ENCODE data around the gene BPIFB6. TPM values are rescaled to one million over a fixed set of nuclear protein-coding genes. Genes with fewer than 3 reads are reported as not detected.

BPIFB6 gene
- total RNA-seq, 1 donor from 2014 or later: not detected

DNA sequence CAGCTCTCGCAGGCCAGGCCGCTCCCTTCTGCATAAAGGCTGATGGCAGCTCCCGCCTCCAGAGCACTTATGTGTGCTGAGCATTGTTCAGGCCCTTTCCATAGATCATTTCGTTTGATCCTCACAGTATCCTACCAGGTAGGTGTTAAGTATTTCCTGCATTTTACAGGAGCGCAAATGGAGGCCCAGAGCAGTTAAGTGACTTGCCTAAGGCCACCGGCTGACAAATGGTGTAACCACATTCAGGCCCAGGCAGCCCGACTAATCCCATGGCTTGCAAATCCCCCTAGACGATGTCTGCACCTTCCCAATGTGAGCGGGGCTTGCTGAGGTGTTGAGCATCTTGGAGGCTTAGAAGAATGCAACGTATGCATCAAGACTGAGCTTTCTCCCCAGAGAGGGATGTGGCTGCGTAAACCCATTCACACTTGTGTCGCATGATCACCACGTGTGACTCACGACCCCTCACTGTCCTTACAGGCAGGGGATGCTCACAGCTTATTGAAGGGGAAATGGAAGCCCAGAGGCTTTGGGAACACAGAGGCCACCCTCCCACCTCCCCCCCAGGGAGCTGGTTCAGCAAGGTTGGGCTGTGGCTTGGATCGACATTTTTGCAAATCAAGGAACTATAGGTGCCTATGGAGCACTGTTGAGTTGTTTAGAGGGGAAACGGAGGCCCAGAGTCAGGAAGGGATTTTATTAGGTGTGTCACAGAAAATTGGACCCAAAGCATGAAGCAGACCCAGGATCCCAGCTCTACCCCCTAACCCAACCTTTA lies 16.9 kb upstream of the BPIFB6 start:
- H3K4me3 ChIP-seq (ENCODE audit: low read depth, low read length): no peak overlapping the region
- TF ChIP-seq, protein P1, sequence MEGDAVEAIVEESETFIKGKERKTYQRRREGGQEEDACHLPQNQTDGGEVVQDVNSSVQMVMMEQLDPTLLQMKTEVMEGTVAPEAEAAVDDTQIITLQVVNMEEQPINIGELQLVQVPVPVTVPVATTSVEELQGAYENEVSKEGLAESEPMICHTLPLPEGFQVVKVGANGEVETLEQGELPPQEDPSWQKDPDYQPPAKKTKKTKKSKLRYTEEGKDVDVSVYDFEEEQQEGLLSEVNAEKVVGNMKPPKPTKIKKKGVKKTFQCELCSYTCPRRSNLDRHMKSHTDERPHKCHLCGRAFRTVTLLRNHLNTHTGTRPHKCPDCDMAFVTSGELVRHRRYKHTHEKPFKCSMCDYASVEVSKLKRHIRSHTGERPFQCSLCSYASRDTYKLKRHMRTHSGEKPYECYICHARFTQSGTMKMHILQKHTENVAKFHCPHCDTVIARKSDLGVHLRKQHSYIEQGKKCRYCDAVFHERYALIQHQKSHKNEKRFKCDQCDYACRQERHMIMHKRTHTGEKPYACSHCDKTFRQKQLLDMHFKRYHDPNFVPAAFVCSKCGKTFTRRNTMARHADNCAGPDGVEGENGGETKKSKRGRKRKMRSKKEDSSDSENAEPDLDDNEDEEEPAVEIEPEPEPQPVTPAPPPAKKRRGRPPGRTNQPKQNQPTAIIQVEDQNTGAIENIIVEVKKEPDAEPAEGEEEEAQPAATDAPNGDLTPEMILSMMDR (IDR thresholded peaks at IDR 0.05; ENCODE audit: insufficient read depth, low read length, severe bottlenecking): no peak
- no peaks in the 10 kb centered on the region for H3K36me3 ChIP-seq (ENCODE audit: control insufficient read depth, insufficient read depth, low read length)
- FAIRE-seq: peak; percentile 7
- DNase-seq (ENCODE audit: low read depth): no peak
- peaks cover 1% of the 10 kb centered on the region for H3K27me3 ChIP-seq (ENCODE audit: control insufficient read depth, insufficient read depth, low read length)

DNA sequence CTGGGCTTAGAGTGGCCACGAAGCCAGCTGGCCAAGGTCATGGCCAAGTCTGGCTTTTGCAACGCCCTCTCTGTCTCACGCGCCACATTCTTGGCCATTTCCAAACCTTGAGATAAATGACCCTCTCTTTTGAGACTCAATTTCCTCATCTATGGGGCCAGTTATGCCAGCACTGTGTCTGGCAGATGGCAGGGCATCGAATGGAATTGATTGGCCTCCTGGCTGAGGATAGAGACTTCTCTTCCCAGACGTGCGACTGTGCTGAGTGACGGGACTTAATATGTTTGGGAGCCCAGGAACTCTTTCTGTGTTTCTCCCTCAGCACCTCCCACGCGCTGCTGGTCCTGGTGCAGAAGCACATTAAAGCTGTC lies 16.3 kb upstream of the BPIFB6 start:
- DNase-seq (ENCODE audit: low read depth) (no peak), FAIRE-seq (no peak)
- Histone ChIP-seq H3K4me3 (ENCODE audit: low read depth, low read length) (no peak overlapping the region), H3K27me3 (ENCODE audit: control insufficient read depth, insufficient read depth, low read length) (peaks cover 1% of the 10 kb centered on the region), H3K36me3 (ENCODE audit: control insufficient read depth, insufficient read depth, low read length) (no peaks in the 10 kb centered on the region)
- TF ChIP-seq, protein P1 (IDR thresholded peaks at IDR 0.05; ENCODE audit: insufficient read depth, low read length, severe bottlenecking): no peak

DNA sequence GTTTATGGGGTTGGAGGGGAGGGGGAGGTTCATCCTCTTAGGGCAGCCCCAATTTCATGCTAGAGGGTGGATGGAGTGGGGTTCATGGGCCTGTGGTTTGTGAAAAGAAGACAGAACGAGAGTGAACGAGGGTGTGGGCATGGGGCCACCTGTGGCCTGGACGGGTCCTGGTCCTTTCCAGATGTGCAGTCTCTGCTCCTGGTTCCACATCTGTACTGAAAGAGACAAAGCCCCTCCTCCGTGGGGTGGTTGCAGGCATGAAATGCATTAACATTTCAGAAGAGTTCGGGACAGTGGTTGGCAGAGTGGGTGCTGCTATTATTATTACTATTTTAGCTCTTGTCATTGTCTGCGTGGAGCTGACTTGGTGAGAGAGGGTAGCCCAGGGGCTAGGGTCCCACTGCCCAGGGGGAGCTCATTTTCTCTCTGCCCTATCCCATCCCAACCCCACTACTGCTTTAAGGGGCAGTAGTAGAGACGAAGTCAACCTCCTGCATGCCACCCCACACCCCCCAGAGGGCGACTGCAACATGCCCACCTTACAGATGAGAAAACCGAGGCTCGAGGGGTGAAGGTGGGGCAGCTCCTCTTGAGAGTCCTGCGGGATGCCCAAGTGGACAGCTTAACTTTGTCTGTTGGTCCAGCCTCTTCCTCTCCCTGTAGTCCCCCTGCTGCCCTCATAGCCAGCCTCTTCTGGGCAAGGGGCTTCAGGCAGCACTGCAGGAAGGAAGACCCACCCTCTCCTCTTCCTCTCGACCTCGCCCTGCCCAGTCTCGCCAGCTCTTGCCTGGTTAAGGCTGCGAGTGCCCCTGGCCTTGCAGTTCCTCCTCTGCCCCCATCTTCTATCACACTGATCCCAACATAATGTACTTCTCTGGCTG lies 15.5 kb upstream of the BPIFB6 start:
- Histone ChIP-seq H3K27me3 (ENCODE audit: control insufficient read depth, insufficient read depth, low read length) (peaks cover 1% of the 10 kb centered on the region), H3K36me3 (ENCODE audit: control insufficient read depth, insufficient read depth, low read length) (no peaks in the 10 kb centered on the region), H3K4me3 (ENCODE audit: low read depth, low read length) (no peak overlapping the region)
- FAIRE-seq (no peak), DNase-seq (ENCODE audit: low read depth) (no peak)
- TF ChIP-seq, protein P1 (IDR thresholded peaks at IDR 0.05; ENCODE audit: insufficient read depth, low read length, severe bottlenecking): no peak

DNA sequence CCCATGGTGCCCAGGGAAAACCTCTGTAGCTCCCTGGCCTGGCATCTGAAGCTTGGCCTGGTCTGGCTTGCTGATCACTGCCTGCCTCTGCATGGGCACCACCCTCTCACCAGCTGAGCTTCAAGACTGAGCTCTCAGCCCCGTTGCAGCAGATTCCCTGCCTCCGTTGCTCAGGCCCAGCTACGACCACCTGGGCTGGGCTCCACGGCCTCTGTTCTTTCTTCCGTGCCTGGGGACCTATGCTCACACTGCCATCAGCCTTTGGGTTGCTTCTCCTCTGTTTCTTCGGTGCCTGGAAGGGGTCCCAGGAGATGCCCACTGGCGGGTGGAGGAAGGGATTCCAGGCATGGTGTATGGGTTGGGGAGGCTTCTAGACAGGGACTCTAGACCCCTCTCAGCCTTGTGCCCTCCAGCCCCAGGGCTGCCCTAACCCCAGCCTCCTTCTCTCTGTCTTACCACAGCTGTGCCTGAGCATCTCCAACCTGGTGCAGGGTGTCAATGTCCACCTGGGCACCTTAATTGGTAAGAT lies 14.8 kb upstream of the BPIFB6 start:
- H3K27me3 ChIP-seq (ENCODE audit: control insufficient read depth, insufficient read depth, low read length): peaks cover 1% of the 10 kb centered on the region
- TF ChIP-seq, protein P1 (IDR thresholded peaks at IDR 0.05; ENCODE audit: insufficient read depth, low read length, severe bottlenecking): no peak
- FAIRE-seq (no peak), DNase-seq (ENCODE audit: low read depth) (no peak)
- H3K36me3 ChIP-seq (ENCODE audit: control insufficient read depth, insufficient read depth, low read length): no peaks in the 10 kb centered on the region
- H3K4me3 ChIP-seq (ENCODE audit: low read depth, low read length): no peak overlapping the region

DNA sequence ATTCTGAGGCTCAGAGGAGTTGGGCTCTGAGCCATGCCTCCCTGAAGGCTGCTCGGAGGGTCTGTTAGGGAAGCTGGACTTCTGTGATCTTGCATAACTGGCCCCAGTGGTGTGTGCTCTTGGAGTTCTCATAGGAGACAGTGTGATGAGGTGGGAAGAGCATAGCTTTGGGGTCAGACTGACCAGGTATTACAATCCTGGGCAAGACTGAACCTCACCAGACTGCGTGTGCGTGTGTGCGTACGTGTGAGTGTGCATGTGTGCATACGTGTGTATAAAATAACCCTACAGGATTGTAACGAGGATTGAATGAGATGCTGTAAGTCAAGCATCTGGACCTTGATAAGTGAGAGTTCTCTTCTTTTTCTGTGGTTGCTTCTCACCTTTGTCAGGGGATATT lies 13.9 kb upstream of the BPIFB6 start:
- TF ChIP-seq, protein P1 (IDR thresholded peaks at IDR 0.05; ENCODE audit: insufficient read depth, low read length, severe bottlenecking): no peak
- Histone ChIP-seq H3K4me3 (ENCODE audit: low read depth, low read length) (no peak overlapping the region), H3K27me3 (ENCODE audit: control insufficient read depth, insufficient read depth, low read length) (peaks cover 1% of the 10 kb centered on the region), H3K36me3 (ENCODE audit: control insufficient read depth, insufficient read depth, low read length) (no peaks in the 10 kb centered on the region)
- FAIRE-seq: no peak
- no peak for DNase-seq (ENCODE audit: low read depth)
